Motor neuron (in vitro differentiated cells): ENCODE data around the gene EHBP1L1. TPM values are rescaled to one million over a fixed set of nuclear protein-coding genes. Genes with fewer than 3 reads are reported as not detected.

Experiments used
- ATAC-seq, 8 experiments: fragments of 200-7000 bp; cut with Tn5 transposase; replicated peaks in 6 of 8; 2 replicates each; pipeline ENCODE4 v1.8.0; 2021; ENCODE audit warnings: mild to moderate bottlenecking in 8 of 8, moderate library complexity in 8 of 8
- H3K27ac ChIP-seq, 2 donors: fragments of 250-450 bp; sonication (Bioruptor Pico); 2 replicates each; pipeline ENCODE4 v1.9.0; 2021; ENCODE audit warnings: antibody characterized with exemption in 2 of 2, mild to moderate bottlenecking in 2 of 2, moderate library complexity in 1 of 2
- H3K4me1 ChIP-seq, 2 donors: fragments of 250-450 bp; sonication (Bioruptor Pico); replicated peaks in 1 of 2; 2 replicates each; pipeline ENCODE4 v1.6.1; 2021; ENCODE audit warnings: antibody characterized with exemption in 2 of 2, mild to moderate bottlenecking in 2 of 2, moderate library complexity in 1 of 2
- H3K4me3 ChIP-seq, 5 donors: fragments of 250-450 bp; sonication (Bioruptor Pico); 2 replicates each; pipeline ENCODE4 v1.9.0; 2021; ENCODE audit warnings: antibody characterized with exemption in 5 of 5, mild to moderate bottlenecking in 5 of 5, moderate library complexity in 4 of 5
- WGBS, 10 experiments: fragments of 450-650 bp; shearing (Covaris generic); methylation state at CpG; one replicate each; pipeline ENCODE4 v1.0.0; 2022; 5-methylcytosine and 5-hydroxymethylcytosine counted together
- in situ Hi-C, 9 experiments: fragments of 400-800 bp; cut with MboI; loops; one replicate each; pipeline ENCODE4 v1.15.0; 2021; ENCODE audit warnings: low sequenced_read_pairs in 9 of 9, low pct_unique_long_range_greater_than_20kb in 2 of 9; ENCODE audit not compliant: unreplicated experiment in 9 of 9
- total RNA-seq, 8 experiments: library from RNA; unstranded; fragments of 300-600 nt; gene quantifications; 2 replicates each; pipeline versions ENCODE4 v1.2.3 to v1.2.4, GENCODE V29; 2022

Gene EHBP1L1
- total RNA-seq, 8 experiments from 2014 or later: 1.5 to 44.6 (median 5.5) TPM

- peak overlapping the region in 1 of 2 donors; percentile 95 for H3K27ac ChIP-seq
These were observed 4.4 kb upstream of the EHBP1L1 start for GRCh38 chr11:65571420-65571819.

GRCh38 chr11:65571940-65572339 is 3.9 kb upstream of the EHBP1L1 start:
- H3K4me1 ChIP-seq: peaks cover 21 to 29% of the 10 kb centered on the region in 2 donors
- peak in 1 of 8 experiments; percentile 1 for ATAC-seq
- 12% methylated on average over 3 of the region's 11 CpGs; no CpG with 5 or more reads in 9 of the 10 experiments for WGBS, 10 experiments
- in situ Hi-C loops: no loop called here
- peak overlapping the region; percentile 85 to 95 for H3K27ac ChIP-seq
- peak overlapping the region; percentile 53 to 95 (median 88) for H3K4me3 ChIP-seq

More at GRCh38 chr11:65571420-65571819, 4.4 kb upstream of the EHBP1L1 start:
- WGBS, 10 experiments: 64 to 100% methylated on average over 1 to 4 of the region's 9 CpGs; no CpG with 5 or more reads in 8 of the 10 experiments
- ATAC-seq: no peak
- in situ Hi-C loops: no loop called here
- peaks cover 21 to 29% of the 10 kb centered on the region in 2 donors for H3K4me1 ChIP-seq
- H3K4me3 ChIP-seq: peak overlapping the region; percentile 53 to 95 (median 88)

- 0% methylated on average over 5 of the region's 86 CpGs; no CpG with 5 or more reads in 9 of the 10 experiments for WGBS, 10 experiments
- H3K4me3 ChIP-seq: peak within 1 kb of the TSS; percentile 53 to 95 (median 88)
- peak within 1 kb of the TSS; percentile 85 to 95 for H3K27ac ChIP-seq
- peaks cover 21 to 29% of the 10 kb centered on the region in 2 donors for H3K4me1 ChIP-seq
- ATAC-seq: peak; percentile 6 to 33 (median 26)
- in situ Hi-C loops: no loop called here
These were observed 3.3 kb upstream of the EHBP1L1 start, which contains the start of gene FAM89B for GRCh38 chr11:65572356-65573051. Gene FAM89B (plus strand): TSS chr11:65572538. CDS start chr11:65572670, 132 bp downstream.

- peak overlapping the region; percentile 53 to 95 (median 88) for H3K4me3 ChIP-seq
- 5 to 58% methylated on average over 4 to 6 of the region's 22 CpGs; no CpG with 5 or more reads in 8 of the 10 experiments for WGBS, 10 experiments
- H3K27ac ChIP-seq: no peak overlapping the region
- in situ Hi-C loops: no loop called here
- ATAC-seq: no peak
- H3K4me1 ChIP-seq: peaks cover 20 to 27% of the 10 kb centered on the region in 2 donors
These were observed 2.3 kb upstream of the EHBP1L1 start for GRCh38 chr11:65573391-65574079.

- ATAC-seq: peak; percentile 0 to 38 (median 15)
- H3K4me3 ChIP-seq: peak overlapping the region; percentile 6 to 95 (median 11)
- peaks cover 14 to 22% of the 10 kb centered on the region in 2 donors for H3K4me1 ChIP-seq
These were observed 1.6 kb upstream of the EHBP1L1 start for GRCh38 chr11:65574109-65574810.

GRCh38 chr11:65574811-65575567 is 864 bp upstream of the EHBP1L1 start:
- peaks cover 14 to 22% of the 10 kb centered on the region in 2 donors for H3K4me1 ChIP-seq
- H3K27ac ChIP-seq: no peak overlapping the region
- WGBS, 10 experiments: 0 to 100% (median 50%) methylated on average over 1 to 12 of the region's 28 CpGs; no CpG with 5 or more reads in 2 of the 10 experiments

More at GRCh38 chr11:65574109-65574810, 1.6 kb upstream of the EHBP1L1 start:
- H3K27ac ChIP-seq: no peak overlapping the region
- in situ Hi-C loops: no loop called here
- 0 to 3% methylated on average over 9 to 11 of the region's 67 CpGs; no CpG with 5 or more reads in 8 of the 10 experiments for WGBS, 10 experiments

GRCh38 chr11:65576232-65576866 is 496 bp downstream of the EHBP1L1 start:
- H3K4me1 ChIP-seq: peaks cover 10 to 18% of the 10 kb centered on the region in 2 donors
- in situ Hi-C loops: no loop called here
- no peak overlapping the region for H3K27ac ChIP-seq
- ATAC-seq: no peak
- peak overlapping the region in 2 of 5 donors; percentile 8 to 13 for H3K4me3 ChIP-seq
- WGBS, 10 experiments: no CpG with 5 or more reads among the region's 26 CpGs

More at GRCh38 chr11:65574811-65575567, 864 bp upstream of the EHBP1L1 start:
- peak overlapping the region in 2 of 5 donors; percentile 88 to 95 for H3K4me3 ChIP-seq
- ATAC-seq: no peak
- in situ Hi-C loops: no loop called here

- no peak overlapping the region for H3K27ac ChIP-seq
- in situ Hi-C loops: no loop called here
- H3K4me1 ChIP-seq: peaks cover 6 to 16% of the 10 kb centered on the region in 2 donors
- ATAC-seq: peak in 7 of 8 experiments; percentile 8 to 33 (median 16)
- 0 to 80% (median 44%) methylated on average over 1 to 6 of the region's 18 CpGs; no CpG with 5 or more reads in 7 of the 10 experiments for WGBS, 10 experiments
- no peak overlapping the region for H3K4me3 ChIP-seq
These were observed 1.3 kb downstream of the EHBP1L1 start for GRCh38 chr11:65576867-65577755.

GRCh38 chr11:65577756-65578109 is 1.9 kb downstream of the EHBP1L1 start:
- ATAC-seq: no peak
- WGBS, 10 experiments: 20 to 83% (median 38%) methylated on average over 1 to 4 of the region's 8 CpGs; no CpG with 5 or more reads in 6 of the 10 experiments
- in situ Hi-C loops: no loop called here

GRCh38 chr11:65578134-65578533 is 2.3 kb downstream of the EHBP1L1 start:
- Histone ChIP-seq H3K4me3 (no peak overlapping the region), H3K4me1 (peaks cover 6 to 15% of the 10 kb centered on the region in 2 donors), H3K27ac (no peak overlapping the region)
- ATAC-seq: no peak
- whole genome bisulfite sequencing, 10 experiments: 75 to 83% (median 80%) methylated on average over 1 to 5 of the region's 7 CpGs; no CpG with 5 or more reads in 7 of the 10 experiments
- in situ Hi-C loops: no loop called here

More at GRCh38 chr11:65577756-65578109, 1.9 kb downstream of the EHBP1L1 start:
- Histone ChIP-seq H3K4me1 (peaks cover 6 to 16% of the 10 kb centered on the region in 2 donors), H3K27ac (no peak overlapping the region), H3K4me3 (no peak overlapping the region)

GRCh38 chr11:65578667-65579066 is 2.8 kb downstream of the EHBP1L1 start:
- WGBS, 10 experiments: 40 to 60% methylated on average over 1 to 3 of the region's 3 CpGs; no CpG with 5 or more reads in 8 of the 10 experiments
- Histone ChIP-seq H3K27ac (no peak overlapping the region), H3K4me3 (no peak overlapping the region), H3K4me1 (peaks cover 3 to 10% of the 10 kb centered on the region in 2 donors)
- ATAC-seq: no peak
- in situ Hi-C loops: no loop called here
